T-cell (primary cell): Measurements from ENCODE around the gene GCM1. TPM values are rescaled to one million over a fixed set of nuclear protein-coding genes. Genes with fewer than 3 reads are reported as not detected.
A peak's percentile ranks its signal among the peaks of the same experiment; 100 is the strongest.

Source experiments
- ATAC-seq, 4 experiments: fragments of 200-7000 bp in 3 of 4; fragments of 150-1000 bp in 1 of 4; cut with Tn5 transposase; replicated peaks in 1 of 4; 1 replicate in 3 of 4; 2 replicates in 1 of 4; pipeline ENCODE4 v1.10.0; 2021; ENCODE audit warnings: moderate library complexity in 3 of 4, mild to moderate bottlenecking in 2 of 4, moderate number of reproducible peaks in 1 of 4
- CTCF ChIA-PET, 2 donors: fragments of 300-600 bp; sonication (Branson Sonifier 250); formaldehyde crosslinking; loops; one replicate each; lab custom pipeline; 2022; ENCODE audit warnings: antibody characterized with exemption in 2 of 2; lab: Charles Lee
- POLR2A ChIA-PET, 2 donors: fragments of 300-600 bp; sonication (Branson Sonifier 250); formaldehyde crosslinking; loops; one replicate each; lab custom pipeline; 2022; ENCODE audit warnings: antibody characterized with exemption in 2 of 2; lab: Charles Lee
- DNase-seq, 35 experiments: peaks; one replicate each; pipeline versions ENCODE4 v3.0.0 to v3.0.0-alpha.2; 2013 to 2023
- H3K27ac ChIP-seq: one replicate; pipeline ENCODE4 v1.5.1; 2013; ENCODE audit warnings: low read length
- H3K27me3 ChIP-seq, 2 experiments: replicated peaks in 1 of 2; 1 replicate in 1 of 2; 2 replicates in 1 of 2; pipeline versions ENCODE4 v1.6.1 to v1.7.0; 2013; ENCODE audit warnings: low read length in 1 of 2, mixed read lengths in 1 of 2; ENCODE audit not compliant: control insufficient read depth in 2 of 2, insufficient read depth in 2 of 2; ENCODE audit errors: extremely low read depth in 1 of 2
- H3K36me3 ChIP-seq, 2 donors: 1 replicate in 1 of 2; 2 replicates in 1 of 2; pipeline versions ENCODE4 v1.6.1 to v1.7.0; 2013; ENCODE audit warnings: low read length in 1 of 2; ENCODE audit not compliant: control insufficient read depth in 2 of 2, insufficient read depth in 1 of 2; ENCODE audit errors: extremely low read depth in 1 of 2
- H3K4me1 ChIP-seq, 2 experiments: 1 replicate in 1 of 2; 2 replicates in 1 of 2; pipeline versions ENCODE4 v1.6.1 to v1.7.0; 2013; ENCODE audit warnings: low read length in 2 of 2, mixed read lengths in 1 of 2; ENCODE audit not compliant: insufficient read depth in 2 of 2, control insufficient read depth in 1 of 2; ENCODE audit errors: extremely low read depth in 1 of 2
- H3K4me3 ChIP-seq, 2 donors: 1 replicate in 1 of 2; 2 replicates in 1 of 2; pipeline versions ENCODE4 v1.5.1 to v1.7.0; 2013; ENCODE audit warnings: mild to moderate bottlenecking in 2 of 2, low read length in 1 of 2, moderate library complexity in 1 of 2; ENCODE audit not compliant: control insufficient read depth in 1 of 2; ENCODE audit errors: extremely low read depth in 1 of 2
- H3K9me3 ChIP-seq: 2 replicates; pipeline ENCODE4 v1.7.0; 2013
- H3K27ac Mint-ChIP-seq, 2 donors: one replicate each; pipeline ENCODE4 v1.8.0; 2020 to 2021; ENCODE audit warnings: mild to moderate bottlenecking in 2 of 2, mixed read lengths in 2 of 2
- H3K27me3 Mint-ChIP-seq, 2 donors: one replicate each; pipeline ENCODE4 v1.8.0; 2021 to 2022; ENCODE audit warnings: mixed read lengths in 2 of 2
- H3K36me3 Mint-ChIP-seq: one replicate; pipeline ENCODE4 v1.8.0; 2021; ENCODE audit warnings: mixed read lengths
- H3K4me1 Mint-ChIP-seq, 3 donors: one replicate each; pipeline ENCODE4 v1.8.0; 2020 to 2022; ENCODE audit warnings: mixed read lengths in 3 of 3, mild to moderate bottlenecking in 1 of 3
- H3K4me3 Mint-ChIP-seq, 3 donors: one replicate each; pipeline ENCODE4 v1.8.0; 2020 to 2022; ENCODE audit warnings: mild to moderate bottlenecking in 3 of 3, mixed read lengths in 3 of 3, moderate library complexity in 3 of 3
- H3K9me3 Mint-ChIP-seq, 3 donors: one replicate each; pipeline ENCODE4 v1.8.0; 2020 to 2022; ENCODE audit warnings: mixed read lengths in 3 of 3
- WGBS: methylation state at CpG from one replicate; pipeline ENCODE4 v1.1.5; 2013; ENCODE audit warnings: missing lambda C conversion rate; ENCODE audit not compliant: insufficient coverage; 5-methylcytosine and 5-hydroxymethylcytosine counted together
- total RNA-seq, 35 experiments: library from RNA in 6 of 35; stranded (reverse) in 6 of 35; fragments of 120-200 nt in 1 of 35; gene quantifications; one replicate each; pipeline versions ENCODE4 v1.2.1 to v1.2.4 and lab custom pipeline; 2013 to 2026

Gene GCM1
- total RNA-seq, 5 donors from 2014 or later (not counting 1 experiment from before 2014, with no cell fraction given): 0.12 to 0.23 TPM; not detected in 3

GRCh38 chr6:53111865-53112264 lies 36.8 kb downstream of the GCM1 start:
- no peak for DNase-seq
- POLR2A ChIA-PET: no interaction called here
- Mint-ChIP-seq H3K27me3 (no peaks in the 10 kb centered on the region), H3K4me3 (no peak overlapping the region), H3K27ac (no peak overlapping the region), H3K36me3 (no peaks in the 10 kb centered on the region), H3K9me3 (peaks cover 7 to 8% (median 8%) of the 10 kb centered on the region in 3 donors), H3K4me1 (peaks cover 0 to 10% (median 7%) of the 10 kb centered on the region in 3 donors)
- Histone ChIP-seq H3K27me3 (no peaks in the 10 kb centered on the region), H3K9me3 (no peaks in the 10 kb centered on the region), H3K4me1 (no peaks in the 10 kb centered on the region), H3K27ac (no peak overlapping the region), H3K36me3 (no peaks in the 10 kb centered on the region), H3K4me3 (no peak overlapping the region)
- CTCF ChIA-PET: interaction anchor here in 1 of 2 donors (0.6 kb wide), 1 partner anchor 183 kb away, joined by 3 read pairs; no protein-coding TSS in a partner anchor
- ATAC-seq: no peak
- WGBS: 90% methylated on average over 2 of the region's 6 CpGs

GRCh38 chr6:53109612-53110011 lies 39.0 kb downstream of the GCM1 start:
- Histone ChIP-seq H3K27ac (no peak overlapping the region), H3K9me3 (no peaks in the 10 kb centered on the region), H3K4me3 (no peak overlapping the region), H3K27me3 (no peaks in the 10 kb centered on the region), H3K4me1 (no peaks in the 10 kb centered on the region), H3K36me3 (no peaks in the 10 kb centered on the region)
- WGBS: no CpG with 5 or more reads among the region's 2 CpGs
- H3K27me3 Mint-ChIP-seq: no peaks in the 10 kb centered on the region
- ChIA-PET CTCF (no interaction called here), POLR2A (no interaction called here)
- no peaks in the 10 kb centered on the region for H3K36me3 Mint-ChIP-seq
- no peak for ATAC-seq
- DNase-seq: no peak
- H3K4me3 Mint-ChIP-seq: no peak overlapping the region
- no peak overlapping the region for H3K27ac Mint-ChIP-seq
- H3K4me1 Mint-ChIP-seq: peaks cover 0 to 10% (median 7%) of the 10 kb centered on the region in 3 donors
- no peaks in the 10 kb centered on the region for H3K9me3 Mint-ChIP-seq

GRCh38 chr6:53107091-53107490 lies 41.5 kb downstream of the GCM1 start:
- no peaks in the 10 kb centered on the region for H3K9me3 Mint-ChIP-seq
- no peak overlapping the region for H3K4me3 Mint-ChIP-seq
- no peak for DNase-seq
- Histone ChIP-seq H3K36me3 (peaks cover 0 to 2% of the 10 kb centered on the region in 2 donors), H3K27me3 (no peaks in the 10 kb centered on the region), H3K4me3 (no peak overlapping the region), H3K4me1 (no peaks in the 10 kb centered on the region), H3K27ac (no peak overlapping the region), H3K9me3 (no peaks in the 10 kb centered on the region)
- no peak for ATAC-seq
- CTCF ChIA-PET: no interaction called here
- H3K27ac Mint-ChIP-seq: no peak overlapping the region
- H3K4me1 Mint-ChIP-seq: no peaks in the 10 kb centered on the region
- POLR2A ChIA-PET: no interaction called here
- no CpG with 5 or more reads among the region's 4 CpGs for WGBS
- H3K27me3 Mint-ChIP-seq: no peaks in the 10 kb centered on the region
- H3K36me3 Mint-ChIP-seq: no peaks in the 10 kb centered on the region

- no peak overlapping the region for H3K4me3 Mint-ChIP-seq
Observed at GRCh38 chr6:53104916-53105315, 43.7 kb downstream of the GCM1 start.

GRCh38 chr6:53103993-53104675 lies 44.5 kb downstream of the GCM1 start:
- H3K9me3 ChIP-seq: no peaks in the 10 kb centered on the region
- no CpG with 5 or more reads among the region's 3 CpGs for WGBS
- H3K27ac ChIP-seq: no peak overlapping the region
- no peaks in the 10 kb centered on the region for H3K9me3 Mint-ChIP-seq
- H3K36me3 ChIP-seq: peaks cover 1 to 21% of the 10 kb centered on the region in 2 donors
- POLR2A ChIA-PET: interaction anchor here in 1 of 2 donors (0.6 kb wide), 1 partner anchor 41 kb away, joined by 5 read pairs; no protein-coding TSS in a partner anchor
- H3K27me3 ChIP-seq: no peaks in the 10 kb centered on the region
- no peak overlapping the region for H3K4me3 Mint-ChIP-seq
- H3K27me3 Mint-ChIP-seq: no peaks in the 10 kb centered on the region
- peak in 1 of 35 experiments; percentile 3 for DNase-seq
- no peak overlapping the region for H3K4me3 ChIP-seq
- H3K36me3 Mint-ChIP-seq: peaks cover 12% of the 10 kb centered on the region
- H3K4me1 Mint-ChIP-seq: no peaks in the 10 kb centered on the region
- CTCF ChIA-PET: interaction anchor here in 1 of 2 donors (0.5 to 0.6 kb wide), 2 partner anchors 137 to 709 kb away, joined by 3 read pairs; no protein-coding TSS in a partner anchor
- no peak overlapping the region for H3K27ac Mint-ChIP-seq
- ATAC-seq: peak in 1 of 4 experiments; percentile 20
- no peaks in the 10 kb centered on the region for H3K4me1 ChIP-seq

More at GRCh38 chr6:53104916-53105315, 43.7 kb downstream of the GCM1 start:
- Mint-ChIP-seq H3K9me3 (no peaks in the 10 kb centered on the region), H3K36me3 (peaks cover 12% of the 10 kb centered on the region), H3K4me1 (no peaks in the 10 kb centered on the region), H3K27ac (no peak overlapping the region), H3K27me3 (no peaks in the 10 kb centered on the region)
- POLR2A ChIA-PET: no interaction called here
- DNase-seq (no peak), ATAC-seq (no peak)
- Histone ChIP-seq H3K27me3 (no peaks in the 10 kb centered on the region), H3K9me3 (no peaks in the 10 kb centered on the region), H3K36me3 (peaks cover 0 to 16% of the 10 kb centered on the region in 2 donors), H3K4me3 (no peak overlapping the region), H3K4me1 (no peaks in the 10 kb centered on the region), H3K27ac (no peak overlapping the region)
- CTCF ChIA-PET: interaction anchor here in 1 of 2 donors (0.5 to 0.6 kb wide), 2 partner anchors 137 to 708 kb away, joined by 3 read pairs; no protein-coding TSS in a partner anchor

GRCh38 chr6:53101006-53101405 lies 47.6 kb downstream of the GCM1 start:
- CTCF ChIA-PET: no interaction called here
- no peak overlapping the region for H3K27ac Mint-ChIP-seq
- H3K36me3 Mint-ChIP-seq: peaks cover 30% of the 10 kb centered on the region
- no peaks in the 10 kb centered on the region for H3K9me3 Mint-ChIP-seq
- DNase-seq: no peak
- H3K4me3 Mint-ChIP-seq: no peak overlapping the region
- no peaks in the 10 kb centered on the region for H3K27me3 Mint-ChIP-seq
- Histone ChIP-seq H3K4me3 (no peak overlapping the region), H3K27me3 (no peaks in the 10 kb centered on the region), H3K36me3 (peaks cover 6 to 50% of the 10 kb centered on the region in 2 donors), H3K9me3 (no peaks in the 10 kb centered on the region), H3K4me1 (no peaks in the 10 kb centered on the region), H3K27ac (no peak overlapping the region)
- ATAC-seq: no peak
- no peaks in the 10 kb centered on the region for H3K4me1 Mint-ChIP-seq
- WGBS: no CpG with 5 or more reads among the region's 2 CpGs
- POLR2A ChIA-PET: no interaction called here
